ENCODE data around the gene PHLDA1. TPM values are rescaled to one million over a fixed set of nuclear protein-coding genes. Genes with fewer than 3 reads are reported as not detected.

PHLDA1 gene
- total RNA-seq, 4 donors from 2014 or later, result 0.59 to 34.8 (median 6.7) TPM

DNA sequence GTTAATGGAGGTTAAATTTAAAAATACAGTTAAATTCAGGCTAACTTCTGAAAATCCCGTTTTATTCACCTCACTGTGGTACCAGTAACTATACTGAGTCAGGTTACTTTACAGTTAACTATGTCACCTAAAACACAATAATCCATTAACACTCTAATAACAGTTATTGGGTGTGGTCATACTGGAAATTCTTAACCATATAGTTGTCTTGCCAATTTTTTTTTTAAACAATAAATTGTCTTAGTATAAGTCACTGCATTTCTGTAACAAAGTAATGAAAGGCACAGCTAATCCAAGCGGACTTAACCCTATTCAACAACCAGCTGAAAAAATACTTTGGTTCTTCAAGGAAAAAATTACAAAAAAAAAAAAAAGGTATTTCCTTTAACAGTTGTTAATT lies 16.2 kb upstream of the PHLDA1 start:
- intact Hi-C loops (cut with DNase I; ENCODE audit: low total_unique reads), result no loop called here
- no peak overlapping the region for H3K4me3 ChIP-seq
- TF ChIP-seq POLR2A (IDR thresholded peaks at IDR 0.05) (no peak), CTCF (IDR thresholded peaks at IDR 0.05) (no peak)
- no peaks in the 10 kb centered on the region for H3K9me3 ChIP-seq
- no peaks in the 10 kb centered on the region for H3K4me1 ChIP-seq
- no peaks in the 10 kb centered on the region for H3K27me3 ChIP-seq
- DNase-seq, result no peak
- H3K36me3 ChIP-seq, result no peaks in the 10 kb centered on the region
- H3K27ac ChIP-seq, result no peak overlapping the region

DNA sequence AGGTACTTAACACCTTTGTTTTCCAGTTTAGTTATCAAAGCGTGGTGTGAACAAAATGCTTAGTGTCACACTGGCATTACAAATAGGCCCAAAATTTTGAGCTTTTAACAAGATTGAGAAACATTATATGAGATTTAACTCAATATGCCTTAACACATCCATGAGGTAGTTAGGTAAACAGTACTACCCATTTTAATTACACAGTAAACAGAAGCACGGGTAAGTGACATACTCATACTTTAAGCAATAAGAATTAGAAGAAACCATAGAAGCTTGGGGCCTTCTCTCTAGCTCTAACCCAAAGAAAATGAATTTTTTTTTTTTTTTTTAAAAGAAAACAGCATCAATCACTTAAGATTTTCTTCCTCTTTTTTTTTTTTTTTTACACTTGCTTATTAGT lies 15.5 kb upstream of the PHLDA1 start:
- Histone ChIP-seq H3K9me3 (no peaks in the 10 kb centered on the region), H3K27ac (no peak overlapping the region), H3K4me3 (no peak overlapping the region), H3K36me3 (no peaks in the 10 kb centered on the region), H3K27me3 (no peaks in the 10 kb centered on the region), H3K4me1 (no peaks in the 10 kb centered on the region)
- no peak for DNase-seq
- TF ChIP-seq CTCF (IDR thresholded peaks at IDR 0.05) (no peak), POLR2A (IDR thresholded peaks at IDR 0.05) (no peak)
- intact Hi-C loops (cut with DNase I; ENCODE audit: low total_unique reads), result no loop called here

DNA sequence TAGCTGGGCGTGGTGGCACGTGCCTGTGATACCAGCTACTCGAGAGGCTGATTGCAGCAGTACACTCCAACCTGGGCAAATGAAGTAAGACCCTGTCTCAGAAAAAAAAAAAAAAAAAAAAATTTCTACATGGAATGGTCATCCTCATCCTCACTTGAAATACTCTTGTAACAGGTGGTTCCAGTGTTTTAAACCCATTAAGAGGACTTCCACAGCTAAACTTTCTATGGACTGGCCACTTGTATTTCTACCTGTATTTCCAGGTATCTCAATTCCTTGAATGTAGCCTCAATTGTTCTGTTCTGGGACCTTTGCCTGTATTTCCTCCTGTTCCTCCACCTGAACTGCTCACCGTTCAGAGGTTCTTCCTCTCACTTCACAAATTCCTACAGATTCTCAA lies 11.8 kb upstream of the PHLDA1 start:
- TF ChIP-seq POLR2A (IDR thresholded peaks at IDR 0.05) (no peak), CTCF (IDR thresholded peaks at IDR 0.05) (no peak)
- Histone ChIP-seq H3K4me3 (no peak overlapping the region), H3K27me3 (no peaks in the 10 kb centered on the region), H3K27ac (no peak overlapping the region), H3K4me1 (no peaks in the 10 kb centered on the region), H3K36me3 (no peaks in the 10 kb centered on the region), H3K9me3 (no peaks in the 10 kb centered on the region)
- intact Hi-C loops (cut with DNase I; ENCODE audit: low total_unique reads), result no loop called here
- no peak for DNase-seq

DNA sequence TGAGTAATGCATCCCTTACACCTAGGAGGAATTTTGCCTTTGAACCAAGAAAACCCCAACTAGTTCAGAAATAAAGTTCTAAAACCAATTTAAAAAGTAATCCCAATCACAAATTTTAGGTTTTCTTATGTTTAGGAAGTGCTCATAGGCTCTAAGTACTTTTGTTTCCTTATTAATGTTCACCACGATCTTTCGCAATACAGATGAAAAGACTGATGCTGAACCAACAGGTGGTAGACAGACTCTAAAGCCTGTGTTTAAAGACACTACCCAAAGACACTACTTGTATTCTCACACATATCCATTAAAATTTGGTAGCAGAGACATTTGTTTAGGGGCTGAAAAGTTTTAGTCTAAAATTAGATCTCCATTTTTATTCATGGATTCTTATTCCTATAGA lies 10.6 kb upstream of the PHLDA1 start:
- no peaks in the 10 kb centered on the region for H3K27me3 ChIP-seq
- H3K4me3 ChIP-seq, result no peak overlapping the region
- H3K36me3 ChIP-seq, result no peaks in the 10 kb centered on the region
- H3K27ac ChIP-seq, result no peak overlapping the region
- intact Hi-C loops (cut with DNase I; ENCODE audit: low total_unique reads), result no loop called here
- H3K9me3 ChIP-seq, result no peaks in the 10 kb centered on the region
- no peak for DNase-seq
- no peaks in the 10 kb centered on the region for H3K4me1 ChIP-seq
- TF ChIP-seq POLR2A (IDR thresholded peaks at IDR 0.05) (no peak), CTCF (IDR thresholded peaks at IDR 0.05) (no peak)

- Histone ChIP-seq H3K9me3 (no peaks in the 10 kb centered on the region), H3K27me3 (no peaks in the 10 kb centered on the region), H3K4me1 (no peaks in the 10 kb centered on the region), H3K4me3 (no peak overlapping the region), H3K36me3 (no peaks in the 10 kb centered on the region), H3K27ac (no peak overlapping the region)
- DNase-seq, result no peak
- TF ChIP-seq CTCF (IDR thresholded peaks at IDR 0.05) (no peak), POLR2A (IDR thresholded peaks at IDR 0.05) (no peak)
- intact Hi-C loops (cut with DNase I; ENCODE audit: low total_unique reads), result no loop called here
Measured at GRCh38 chr12:76041406-76041805, 9.8 kb upstream of the PHLDA1 start.

Data from uterus (tissue), 4 donors.